Stimulated activated memory B cell treated with anti-CD40 and anti-IgM and Interleukin-4, amounts not matched to agents 10 μg/mL and 1 μg/mL and 100 μg/mL, for 72 hours (primary cell): ENCODE measurements around the gene PPP2R2B.

Source experiments
- ATAC-seq: fragments of 150-1000 bp; cut with Tn5 transposase; 2 replicates; pipeline ENCODE4 v1.10.0; 2021
- H3K27ac Mint-ChIP-seq: one replicate; pipeline ENCODE4 v1.8.0; 2022; ENCODE audit warnings: mild to moderate bottlenecking, mixed read lengths
- H3K27me3 Mint-ChIP-seq: one replicate; pipeline ENCODE4 v1.8.0; 2022; ENCODE audit warnings: mixed read lengths
- H3K36me3 Mint-ChIP-seq: one replicate; pipeline ENCODE4 v1.8.0; 2022; ENCODE audit warnings: mixed read lengths
- H3K4me1 Mint-ChIP-seq: one replicate; pipeline ENCODE4 v1.8.0; 2022; ENCODE audit warnings: mixed read lengths
- H3K4me3 Mint-ChIP-seq: one replicate; pipeline ENCODE4 v1.8.0; 2022; ENCODE audit warnings: mild to moderate bottlenecking, moderate library complexity, mixed read lengths
- H3K9me3 Mint-ChIP-seq: one replicate; pipeline ENCODE4 v1.8.0; 2022; ENCODE audit warnings: mixed read lengths

Gene PPP2R2B

GRCh38 chr5:146867996-146868708 is 10.4 kb downstream of the PPP2R2B start:
- H3K9me3 Mint-ChIP-seq = peaks cover 3% of the 10 kb centered on the region
- no peaks in the 10 kb centered on the region for H3K36me3 Mint-ChIP-seq
- no peak overlapping the region for H3K4me3 Mint-ChIP-seq
- no peaks in the 10 kb centered on the region for H3K27me3 Mint-ChIP-seq
- H3K4me1 Mint-ChIP-seq = no peaks in the 10 kb centered on the region
- no peak overlapping the region for H3K27ac Mint-ChIP-seq
- ATAC-seq = no peak

- no peak overlapping the region for H3K27ac Mint-ChIP-seq
- H3K4me1 Mint-ChIP-seq = no peaks in the 10 kb centered on the region
- no peaks in the 10 kb centered on the region for H3K36me3 Mint-ChIP-seq
- ATAC-seq = no peak
- no peak overlapping the region for H3K4me3 Mint-ChIP-seq
- no peaks in the 10 kb centered on the region for H3K27me3 Mint-ChIP-seq
- peaks cover 3% of the 10 kb centered on the region for H3K9me3 Mint-ChIP-seq
Observed at GRCh38 chr5:146866263-146866662, 12.3 kb downstream of the PPP2R2B start.

- ATAC-seq = no peak
- no peaks in the 10 kb centered on the region for H3K36me3 Mint-ChIP-seq
- H3K27ac Mint-ChIP-seq = no peak overlapping the region
- H3K4me1 Mint-ChIP-seq = no peaks in the 10 kb centered on the region
- no peak overlapping the region for H3K4me3 Mint-ChIP-seq
- no peaks in the 10 kb centered on the region for H3K27me3 Mint-ChIP-seq
- peaks cover 3% of the 10 kb centered on the region for H3K9me3 Mint-ChIP-seq
Observed at GRCh38 chr5:146862641-146863040, 15.9 kb downstream of the PPP2R2B start.

- no peak overlapping the region for H3K27ac Mint-ChIP-seq
- no peaks in the 10 kb centered on the region for H3K27me3 Mint-ChIP-seq
- H3K4me3 Mint-ChIP-seq = no peak overlapping the region
- ATAC-seq = no peak
- no peaks in the 10 kb centered on the region for H3K36me3 Mint-ChIP-seq
- no peaks in the 10 kb centered on the region for H3K4me1 Mint-ChIP-seq
- peaks cover 3% of the 10 kb centered on the region for H3K9me3 Mint-ChIP-seq
Observed at GRCh38 chr5:146860213-146860893, 18.2 kb downstream of the PPP2R2B start.

- H3K4me1 Mint-ChIP-seq = no peaks in the 10 kb centered on the region
- H3K27ac Mint-ChIP-seq = no peak overlapping the region
- H3K27me3 Mint-ChIP-seq = no peaks in the 10 kb centered on the region
- H3K4me3 Mint-ChIP-seq = no peak overlapping the region
- ATAC-seq = no peak
- no peaks in the 10 kb centered on the region for H3K36me3 Mint-ChIP-seq
- peaks cover 2% of the 10 kb centered on the region for H3K9me3 Mint-ChIP-seq
Observed at GRCh38 chr5:146852089-146852488, 26.5 kb downstream of the PPP2R2B start.

- no peaks in the 10 kb centered on the region for H3K4me1 Mint-ChIP-seq
- ATAC-seq = no peak
- H3K27ac Mint-ChIP-seq = no peak overlapping the region
- no peaks in the 10 kb centered on the region for H3K27me3 Mint-ChIP-seq
- peaks cover 2% of the 10 kb centered on the region for H3K9me3 Mint-ChIP-seq
- no peaks in the 10 kb centered on the region for H3K36me3 Mint-ChIP-seq
- H3K4me3 Mint-ChIP-seq = no peak overlapping the region
Observed at GRCh38 chr5:146851133-146851532, 27.4 kb downstream of the PPP2R2B start.

GRCh38 chr5:146849694-146850303 is 28.8 kb downstream of the PPP2R2B start:
- Mint-ChIP-seq H3K4me3 (no peak overlapping the region), H3K9me3 (peaks cover 2% of the 10 kb centered on the region), H3K27me3 (no peaks in the 10 kb centered on the region), H3K36me3 (no peaks in the 10 kb centered on the region), H3K27ac (no peak overlapping the region), H3K4me1 (no peaks in the 10 kb centered on the region)
- ATAC-seq = no peak

- H3K36me3 Mint-ChIP-seq = no peaks in the 10 kb centered on the region
- no peak overlapping the region for H3K27ac Mint-ChIP-seq
- ATAC-seq = no peak
- H3K27me3 Mint-ChIP-seq = no peaks in the 10 kb centered on the region
- no peaks in the 10 kb centered on the region for H3K4me1 Mint-ChIP-seq
- H3K4me3 Mint-ChIP-seq = no peak overlapping the region
- no peaks in the 10 kb centered on the region for H3K9me3 Mint-ChIP-seq
Observed at GRCh38 chr5:146848133-146848532, 30.4 kb downstream of the PPP2R2B start.

GRCh38 chr5:146840016-146840415 is 38.5 kb downstream of the PPP2R2B start:
- Mint-ChIP-seq H3K36me3 (no peaks in the 10 kb centered on the region), H3K4me1 (no peaks in the 10 kb centered on the region), H3K27me3 (no peaks in the 10 kb centered on the region), H3K27ac (no peak overlapping the region), H3K4me3 (no peak overlapping the region), H3K9me3 (peaks cover 6% of the 10 kb centered on the region)
- ATAC-seq = no peak

- Mint-ChIP-seq H3K9me3 (peaks cover 3% of the 10 kb centered on the region), H3K4me1 (no peaks in the 10 kb centered on the region), H3K27me3 (no peaks in the 10 kb centered on the region), H3K4me3 (no peak overlapping the region), H3K36me3 (no peaks in the 10 kb centered on the region), H3K27ac (no peak overlapping the region)
- no peak for ATAC-seq
Observed at GRCh38 chr5:146836226-146836842, 42.2 kb downstream of the PPP2R2B start.

- H3K9me3 Mint-ChIP-seq = no peaks in the 10 kb centered on the region
Observed at GRCh38 chr5:146832985-146833732, 45.4 kb downstream of the PPP2R2B start.

GRCh38 chr5:146828385-146828784 is 50.2 kb downstream of the PPP2R2B start:
- no peak overlapping the region for H3K27ac Mint-ChIP-seq
- no peak for ATAC-seq
- H3K4me3 Mint-ChIP-seq = no peak overlapping the region
- H3K27me3 Mint-ChIP-seq = no peaks in the 10 kb centered on the region
- H3K36me3 Mint-ChIP-seq = no peaks in the 10 kb centered on the region
- H3K4me1 Mint-ChIP-seq = no peaks in the 10 kb centered on the region
- H3K9me3 Mint-ChIP-seq = peaks cover 3% of the 10 kb centered on the region

More at GRCh38 chr5:146832985-146833732, 45.4 kb downstream of the PPP2R2B start:
- Mint-ChIP-seq H3K27ac (no peak overlapping the region), H3K4me1 (no peaks in the 10 kb centered on the region), H3K27me3 (no peaks in the 10 kb centered on the region), H3K4me3 (no peak overlapping the region), H3K36me3 (no peaks in the 10 kb centered on the region)
- no peak for ATAC-seq

GRCh38 chr5:146827901-146828300 is 50.7 kb downstream of the PPP2R2B start:
- Mint-ChIP-seq H3K27ac (no peak overlapping the region), H3K4me3 (no peak overlapping the region), H3K9me3 (peaks cover 3% of the 10 kb centered on the region), H3K27me3 (no peaks in the 10 kb centered on the region), H3K36me3 (no peaks in the 10 kb centered on the region), H3K4me1 (no peaks in the 10 kb centered on the region)
- ATAC-seq = no peak

GRCh38 chr5:146825033-146825432 is 53.5 kb downstream of the PPP2R2B start:
- Mint-ChIP-seq H3K4me3 (no peak overlapping the region), H3K27me3 (no peaks in the 10 kb centered on the region), H3K9me3 (peaks cover 3% of the 10 kb centered on the region)

GRCh38 chr5:146821732-146822131 is 56.8 kb downstream of the PPP2R2B start:
- Mint-ChIP-seq H3K9me3 (peaks cover 2% of the 10 kb centered on the region), H3K4me3 (no peak overlapping the region), H3K27ac (no peak overlapping the region), H3K4me1 (no peaks in the 10 kb centered on the region), H3K27me3 (no peaks in the 10 kb centered on the region), H3K36me3 (no peaks in the 10 kb centered on the region)
- ATAC-seq = no peak

More at GRCh38 chr5:146825033-146825432, 53.5 kb downstream of the PPP2R2B start:
- no peaks in the 10 kb centered on the region for H3K36me3 Mint-ChIP-seq
- no peaks in the 10 kb centered on the region for H3K4me1 Mint-ChIP-seq
- H3K27ac Mint-ChIP-seq = no peak overlapping the region
- ATAC-seq = no peak
